H7 (cell line): ENCODE data around the gene ARHGAP23. TPM values are rescaled to one million over a fixed set of nuclear protein-coding genes. Genes with fewer than 3 reads are reported as not detected.

Experiments
- DNase-seq: peaks from one replicate; pipeline ENCODE4 v3.0.0; 2012
- H3K27me3 ChIP-seq: 2 replicates; pipeline ENCODE4 v1.6.0; 2011; ENCODE audit warnings: mild to moderate bottlenecking, low read length; ENCODE audit not compliant: control insufficient read depth, insufficient read depth
- H3K36me3 ChIP-seq: replicated peaks from 2 replicates; pipeline ENCODE4 v1.5.1; 2011; ENCODE audit warnings: low read length; ENCODE audit not compliant: control insufficient read depth, insufficient read depth
- H3K4me3 ChIP-seq: 2 replicates; pipeline ENCODE4 v1.5.1; 2011; ENCODE audit warnings: low read depth, mild to moderate bottlenecking, control low read depth, low read length, moderate library complexity; ENCODE audit not compliant: insufficient read depth
- total RNA-seq: library from RNA; depleted of rRNA; stranded (reverse); fragments of >200 nt; shearing (Covaris generic); gene quantifications from 2 replicates; pipeline ENCODE4 v1.2.3, GENCODE V29; 2014; rRNA removed

ARHGAP23 gene
- total RNA-seq = 15.4 and 17.2 TPM in 2 replicates

- Histone ChIP-seq H3K4me3 (peak within 1 kb of the TSS; percentile 77), H3K27me3 (no peaks in the 10 kb centered on the region; the same call in 1 of the 2 replicates), H3K36me3 (no peaks in the 10 kb centered on the region)
- DNase-seq = peak; percentile 94
Observed at GRCh38 chr17:38428112-38428642, at the start of gene ARHGAP23. ARHGAP23 (plus strand) TSS chr17:38428464; CDS start chr17:38428486, 22 bp downstream.

DNA sequence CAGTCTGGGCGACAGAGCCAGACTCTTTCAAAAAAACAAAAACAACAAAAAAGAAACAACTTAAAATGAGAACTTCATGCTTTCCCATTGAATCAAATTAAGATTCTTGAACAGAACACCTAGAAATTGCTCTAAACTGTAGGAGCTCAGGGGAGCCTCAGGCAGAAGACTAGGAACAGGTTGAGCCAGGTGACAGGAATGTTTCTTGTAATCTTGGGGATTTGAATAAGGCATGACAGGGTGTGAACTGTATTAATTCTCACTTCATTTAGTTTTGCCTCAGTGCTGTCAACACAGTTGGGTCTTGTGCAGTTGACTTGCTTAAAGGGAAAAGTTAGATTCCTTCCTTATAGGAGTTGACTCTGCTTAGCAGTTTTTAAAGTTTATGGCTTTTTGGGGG lies 48.8 kb upstream of the ARHGAP23 start:
- Histone ChIP-seq H3K27me3 (no peaks in the 10 kb centered on the region), H3K36me3 (peaks cover 17% of the 10 kb centered on the region), H3K4me3 (no peak overlapping the region)
- no peak for DNase-seq

- no peak overlapping the region for H3K4me3 ChIP-seq
- H3K27me3 ChIP-seq = no peaks in the 10 kb centered on the region
- no peak for DNase-seq
- H3K36me3 ChIP-seq = peaks cover 23% of the 10 kb centered on the region
Observed at GRCh38 chr17:38395090-38395489, 33.2 kb upstream of the ARHGAP23 start.

DNA sequence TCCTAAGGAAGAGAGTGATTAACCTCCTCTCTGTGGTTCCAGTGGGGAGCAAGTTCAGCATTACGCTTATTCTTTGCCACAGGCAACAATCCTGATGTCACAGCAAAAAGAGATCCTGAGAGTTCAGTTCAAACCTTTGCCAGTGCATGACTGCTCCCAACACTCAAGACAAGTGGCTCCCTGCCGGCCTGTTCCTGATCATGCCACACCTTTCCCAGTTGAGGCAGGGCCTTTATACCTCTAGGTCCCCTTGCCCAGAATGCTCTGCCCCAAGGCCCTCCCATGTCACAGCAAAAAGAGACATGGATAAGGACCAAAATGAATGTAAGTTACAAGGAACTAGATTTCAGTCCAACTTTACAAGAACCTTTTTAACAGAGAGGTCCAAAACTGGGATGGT lies 31.0 kb upstream of the ARHGAP23 start:
- Histone ChIP-seq H3K4me3 (no peak overlapping the region), H3K27me3 (no peaks in the 10 kb centered on the region), H3K36me3 (peaks cover 29% of the 10 kb centered on the region)
- DNase-seq = no peak

GRCh38 chr17:38400286-38400685 lies 28.0 kb upstream of the ARHGAP23 start:
- DNase-seq = no peak
- no peak overlapping the region for H3K4me3 ChIP-seq
- no peaks in the 10 kb centered on the region for H3K27me3 ChIP-seq
- H3K36me3 ChIP-seq = peaks cover 27% of the 10 kb centered on the region

DNA sequence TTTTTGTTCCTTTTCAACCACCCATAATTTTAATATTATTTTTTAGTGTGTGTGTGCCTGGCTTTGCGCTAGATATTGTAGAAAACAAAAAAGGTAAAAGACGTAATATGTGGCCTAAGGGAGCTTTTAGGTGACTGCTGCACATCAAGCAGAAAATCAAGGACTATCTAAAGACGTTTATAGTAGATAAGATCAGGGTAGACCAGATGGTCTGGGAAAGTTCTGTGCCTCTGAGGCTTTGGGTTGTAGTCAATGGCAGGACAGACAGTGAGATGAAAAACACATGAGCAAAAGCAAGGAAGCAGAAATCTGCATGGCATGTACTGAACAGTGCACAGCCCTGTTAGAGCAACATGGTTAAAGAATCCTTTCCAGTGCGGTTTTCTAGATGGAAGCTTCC lies 26.8 kb upstream of the ARHGAP23 start:
- no peak for DNase-seq
- H3K36me3 ChIP-seq = peaks cover 18% of the 10 kb centered on the region
- no peak overlapping the region for H3K4me3 ChIP-seq
- no peaks in the 10 kb centered on the region for H3K27me3 ChIP-seq

GRCh38 chr17:38402897-38403296 lies 25.4 kb upstream of the ARHGAP23 start:
- Histone ChIP-seq H3K4me3 (no peak overlapping the region), H3K36me3 (peaks cover 15% of the 10 kb centered on the region), H3K27me3 (no peaks in the 10 kb centered on the region)
- DNase-seq = peak; percentile 34

- DNase-seq = peak; percentile 61
- Histone ChIP-seq H3K36me3 (peaks cover 15% of the 10 kb centered on the region), H3K4me3 (no peak overlapping the region), H3K27me3 (no peaks in the 10 kb centered on the region)
Observed at GRCh38 chr17:38403491-38403890, 24.8 kb upstream of the ARHGAP23 start.

DNA sequence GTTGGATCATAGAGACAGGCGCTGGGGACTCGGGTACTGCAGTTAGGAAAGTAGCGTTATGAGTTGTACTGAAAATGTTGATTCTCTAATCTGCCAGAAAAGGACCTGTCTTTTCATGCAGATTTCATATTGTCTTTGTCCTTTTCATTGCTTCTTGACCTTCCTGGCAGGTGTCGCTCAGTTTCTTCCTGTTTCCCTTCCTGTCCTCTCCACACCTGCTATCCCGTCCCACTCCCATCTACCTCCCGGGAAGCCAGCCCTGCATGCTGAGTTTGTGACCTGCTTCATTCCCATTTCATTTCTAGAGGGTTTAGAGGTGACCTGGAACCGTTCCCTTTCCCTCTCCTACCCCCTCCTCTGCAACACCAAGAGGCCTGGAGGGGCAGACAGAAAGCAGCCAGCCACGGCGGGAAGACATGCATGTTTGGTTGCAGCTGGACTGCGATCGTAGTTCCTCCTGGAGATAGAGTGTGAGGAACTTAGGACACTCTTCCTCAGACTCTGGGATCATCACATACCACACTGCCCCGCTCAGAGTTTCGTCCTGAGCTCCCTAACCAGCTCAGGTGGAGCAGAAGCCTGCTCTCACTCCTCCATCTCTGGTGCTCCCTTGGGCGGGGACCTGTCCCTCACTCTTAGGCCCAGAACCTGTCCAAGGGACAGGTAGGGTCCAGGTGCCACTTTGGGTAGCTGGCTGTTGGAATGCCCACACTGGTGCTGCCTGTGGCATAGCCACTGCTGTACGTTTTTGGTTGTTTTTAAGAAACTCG lies 23.9 kb upstream of the ARHGAP23 start:
- Histone ChIP-seq H3K36me3 (peaks cover 12% of the 10 kb centered on the region), H3K27me3 (no peaks in the 10 kb centered on the region), H3K4me3 (no peak overlapping the region)
- peak; percentile 49 for DNase-seq

DNA sequence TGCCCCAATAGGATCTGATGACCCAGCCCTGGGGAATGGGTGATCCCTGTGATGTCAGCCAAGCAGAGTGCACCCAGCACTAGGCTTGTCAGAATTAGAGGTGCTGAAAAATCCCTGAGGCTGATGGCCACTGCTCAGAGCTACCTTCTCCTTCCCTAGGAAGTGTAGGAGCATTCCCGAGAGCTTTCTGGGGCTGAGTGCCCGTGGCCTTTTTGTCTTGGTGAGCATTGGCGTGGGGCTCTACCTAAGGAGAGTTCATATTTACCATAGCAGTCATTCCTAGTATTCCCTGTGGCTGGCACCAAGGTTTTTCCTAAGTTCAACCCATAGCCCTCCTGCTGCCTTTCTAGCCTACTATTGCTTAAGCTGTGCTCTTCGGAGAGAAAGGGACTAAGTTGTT lies 22.6 kb upstream of the ARHGAP23 start:
- H3K27me3 ChIP-seq = no peaks in the 10 kb centered on the region
- H3K36me3 ChIP-seq = peaks cover 4% of the 10 kb centered on the region
- no peak overlapping the region for H3K4me3 ChIP-seq
- DNase-seq = no peak

DNA sequence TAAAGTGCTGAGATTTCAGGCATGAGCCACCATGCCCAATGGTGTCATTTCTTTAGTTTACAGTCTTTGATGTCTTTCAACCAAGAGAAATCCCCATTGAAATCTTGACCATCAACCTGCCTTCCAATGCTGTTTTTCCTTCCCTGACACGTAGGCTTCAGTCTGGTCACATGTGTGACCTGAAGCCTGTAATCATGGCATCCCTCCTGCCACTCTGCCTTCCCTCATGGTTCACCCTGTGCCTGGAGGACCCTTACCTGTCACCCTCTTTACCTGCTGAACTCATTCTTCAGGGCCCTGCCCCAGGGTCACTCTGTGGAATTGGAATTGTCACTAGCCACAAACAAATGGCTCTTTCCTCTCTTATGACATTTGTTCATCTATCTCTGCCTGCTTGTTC lies 18.1 kb upstream of the ARHGAP23 start:
- Histone ChIP-seq H3K4me3 (no peak overlapping the region), H3K27me3 (no peaks in the 10 kb centered on the region), H3K36me3 (no peaks in the 10 kb centered on the region)
- no peak for DNase-seq

DNA sequence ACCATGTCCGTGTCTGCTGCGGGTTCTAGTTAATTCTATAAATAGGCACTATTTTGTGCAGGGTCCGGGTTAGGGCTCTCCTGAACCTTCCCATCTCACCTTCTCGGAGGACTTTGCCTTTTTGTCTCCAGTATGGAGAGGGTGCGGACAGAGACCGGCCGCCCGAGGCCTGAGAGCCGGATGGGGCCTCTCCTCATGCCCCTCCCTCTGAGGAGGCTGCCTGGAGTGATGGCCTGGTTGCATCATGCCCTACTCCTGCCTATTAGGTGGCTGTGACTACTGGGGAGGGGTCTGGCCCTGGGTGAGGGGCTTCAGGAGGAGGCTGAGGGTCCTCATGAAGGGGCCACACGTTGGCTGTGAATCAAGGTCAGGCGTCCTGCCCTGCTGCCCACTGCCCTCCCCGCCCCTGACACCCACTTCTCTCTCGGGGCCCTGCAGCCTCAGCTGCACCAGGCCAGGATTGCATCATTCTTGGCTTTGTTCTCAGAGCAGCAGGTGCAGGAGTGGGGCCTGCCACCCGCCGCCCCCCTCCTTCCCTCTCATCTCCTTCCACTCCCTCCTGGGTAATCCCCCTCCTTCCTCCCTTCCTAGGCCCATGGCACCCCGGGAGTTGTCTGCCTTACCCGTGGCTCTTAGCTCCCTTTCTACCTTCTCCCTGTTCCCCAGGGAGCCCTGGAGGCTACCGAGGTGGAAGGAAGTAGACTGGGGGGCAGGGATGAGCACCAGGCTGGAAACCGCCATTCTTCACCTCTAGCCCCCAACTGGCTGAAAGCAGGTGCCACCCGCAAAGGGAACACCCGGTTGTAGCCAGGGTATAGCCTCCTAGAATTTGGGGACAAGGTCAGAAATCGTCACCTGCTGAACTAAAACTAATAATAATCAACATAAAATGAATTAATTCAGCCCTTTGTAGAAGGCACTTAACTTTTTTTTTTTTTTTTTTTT lies 12.7 kb upstream of the ARHGAP23 start:
- DNase-seq = peak; percentile 90
- H3K27me3 ChIP-seq = peaks cover 18% of the 10 kb centered on the region
- no peaks in the 10 kb centered on the region for H3K36me3 ChIP-seq
- peak overlapping the region; percentile 22; the same call in 1 of the 2 replicates for H3K4me3 ChIP-seq

- no peak for DNase-seq
- Histone ChIP-seq H3K4me3 (no peak overlapping the region), H3K27me3 (peaks cover 18% of the 10 kb centered on the region), H3K36me3 (no peaks in the 10 kb centered on the region)
Observed at GRCh38 chr17:38416840-38417209, 11.4 kb upstream of the ARHGAP23 start.

- DNase-seq = peak; percentile 56
- Histone ChIP-seq H3K27me3 (peaks cover 18% of the 10 kb centered on the region), H3K36me3 (no peaks in the 10 kb centered on the region)
Observed at GRCh38 chr17:38417210-38417951, 10.9 kb upstream of the ARHGAP23 start.

More at GRCh38 chr17:38417210-38417951, 10.9 kb upstream of the ARHGAP23 start:
- H3K4me3 ChIP-seq = no peak overlapping the region
